HG03442 (cell line): ENCODE results near the gene VBP1.
"Not testable (repeated sequence)": the region's sequence is repeated elsewhere in the genome, so short reads cannot be mapped to it uniquely, and the experiment has no call there.

Experiments used
- ATAC-seq: cut with Tn5 transposase; IDR thresholded peaks from one replicate; pipeline ENCODE4 v1.9.1; 2021; ENCODE audit warnings: mild to moderate bottlenecking, moderate library complexity; ENCODE audit not compliant: unreplicated experiment

Gene VBP1

GRCh38 chrX:155216179-155216939, at the start of gene VBP1:
TSS of gene VBP1 (plus strand) at chrX:155216460. CDS start at chrX:155216483, 23 bp downstream.
- peak; percentile 96 for ATAC-seq

GRCh38 chrX:155169881-155170280, 46.4 kb upstream of the VBP1 start:
- no peak for ATAC-seq

- no peak for ATAC-seq
Observed at GRCh38 chrX:155179346-155179997, 36.8 kb upstream of the VBP1 start.

- no peak for ATAC-seq
Observed at GRCh38 chrX:155188786-155189185, 27.5 kb upstream of the VBP1 start.

GRCh38 chrX:155211208-155211607, 5.1 kb upstream of the VBP1 start:
- ATAC-seq = no peak

GRCh38 chrX:155213731-155214130, 2.5 kb upstream of the VBP1 start:
- no peak for ATAC-seq

GRCh38 chrX:155215443-155216178, 649 bp upstream of the VBP1 start:
- ATAC-seq = peak; percentile 17

- no peak for ATAC-seq
Observed at GRCh38 chrX:155216940-155217440, 730 bp downstream of the VBP1 start.

- ATAC-seq = no peak
Observed at GRCh38 chrX:155218777-155219176, 2.5 kb downstream of the VBP1 start.

- ATAC-seq = no peak
Observed at GRCh38 chrX:155221351-155221750, 5.1 kb downstream of the VBP1 start.

GRCh38 chrX:155223746-155224145, 7.5 kb downstream of the VBP1 start:
- ATAC-seq = not testable (repeated sequence)

GRCh38 chrX:155225774-155226173, 9.5 kb downstream of the VBP1 start:
- ATAC-seq = no peak

GRCh38 chrX:155231163-155231562, 14.9 kb downstream of the VBP1 start:
- peak; percentile 83 for ATAC-seq

- ATAC-seq = no peak
Observed at GRCh38 chrX:155235891-155236290, 19.6 kb downstream of the VBP1 start.

GRCh38 chrX:155237719-155238118, 21.5 kb downstream of the VBP1 start:
- no peak for ATAC-seq

GRCh38 chrX:155242300-155242699, 26.0 kb downstream of the VBP1 start:
- ATAC-seq = no peak

GRCh38 chrX:155246748-155247147, 30.5 kb downstream of the VBP1 start:
- no peak for ATAC-seq

- ATAC-seq = no peak
Observed at GRCh38 chrX:155247497-155247896, 31.2 kb downstream of the VBP1 start.

GRCh38 chrX:155251391-155251790, 35.1 kb downstream of the VBP1 start:
- ATAC-seq = no peak

- no peak for ATAC-seq
Observed at GRCh38 chrX:155259752-155260151, 43.5 kb downstream of the VBP1 start.

- ATAC-seq = no peak
Observed at GRCh38 chrX:155262970-155263754, 46.9 kb downstream of the VBP1 start.
